T-helper 17 cell (primary cell): ENCODE results near the gene BPIFB2. TPM values are rescaled to one million over a fixed set of nuclear protein-coding genes. Genes with fewer than 3 reads are reported as not detected.
A peak's percentile ranks its signal among the peaks of the same experiment; 100 is the strongest.
"Not testable (repeated sequence)": the region's sequence is repeated elsewhere in the genome, so short reads cannot be mapped to it uniquely, and the experiment has no call there.

Experiments
- ATAC-seq: fragments of 150-1000 bp; cut with Tn5 transposase; 2 replicates; pipeline ENCODE4 v1.10.0; 2021; ENCODE audit warnings: mild to moderate bottlenecking, moderate library complexity
- DNase-seq, 3 donors: peaks; one replicate each; pipeline versions ENCODE4 v3.0.0 to v3.0.0-alpha.2; 2020 to 2021
- H3K9me3 ChIP-seq: one replicate; pipeline ENCODE4 v1.7.0; 2013; ENCODE audit warnings: low read length, mild to moderate bottlenecking; ENCODE audit not compliant: control insufficient read depth, poor library complexity, severe bottlenecking
- H3K27ac Mint-ChIP-seq: one replicate; pipeline ENCODE4 v1.8.0; 2022; ENCODE audit warnings: mild to moderate bottlenecking, moderate library complexity, mixed read lengths
- H3K27me3 Mint-ChIP-seq: one replicate; pipeline ENCODE4 v1.8.0; 2022; ENCODE audit warnings: mixed read lengths
- H3K36me3 Mint-ChIP-seq: one replicate; pipeline ENCODE4 v1.8.0; 2022; ENCODE audit warnings: low read depth, mixed read lengths
- H3K4me1 Mint-ChIP-seq: one replicate; pipeline ENCODE4 v1.8.0; 2022; ENCODE audit warnings: mild to moderate bottlenecking, mixed read lengths
- H3K4me3 Mint-ChIP-seq: one replicate; pipeline ENCODE4 v1.8.0; 2022; ENCODE audit warnings: mild to moderate bottlenecking, moderate library complexity, mixed read lengths
- total RNA-seq, 4 donors: library from RNA in 2 of 4; stranded (reverse) in 2 of 4; gene quantifications; one replicate each; pipeline ENCODE4 v1.2.3 and lab custom pipeline; 2022 to 2026

Gene BPIFB2
- total RNA-seq, 2 donors from 2014 or later, result not detected

GRCh38 chr20:32966881-32967781 is 40.4 kb upstream of the BPIFB2 start:
- H3K9me3 ChIP-seq, result no peaks in the 10 kb centered on the region
- peaks cover 55% of the 10 kb centered on the region for H3K4me1 Mint-ChIP-seq
- no peaks in the 10 kb centered on the region for H3K27me3 Mint-ChIP-seq
- H3K27ac Mint-ChIP-seq, result no peak overlapping the region
- no peaks in the 10 kb centered on the region for H3K36me3 Mint-ChIP-seq
- peak overlapping the region; percentile 72 for H3K4me3 Mint-ChIP-seq
- ATAC-seq (peak; percentile 65), DNase-seq (peak in 2 of 3 donors; percentile 55)

GRCh38 chr20:32967961-32968457 is 39.5 kb upstream of the BPIFB2 start:
- H3K27ac Mint-ChIP-seq, result no peak overlapping the region
- DNase-seq (peak; percentile 27 to 69 (median 56)), ATAC-seq (peak; percentile 53)
- H3K27me3 Mint-ChIP-seq, result no peaks in the 10 kb centered on the region
- H3K9me3 ChIP-seq, result no peaks in the 10 kb centered on the region
- H3K4me1 Mint-ChIP-seq, result peaks cover 49% of the 10 kb centered on the region
- H3K4me3 Mint-ChIP-seq, result peak overlapping the region; percentile 72
- no peaks in the 10 kb centered on the region for H3K36me3 Mint-ChIP-seq

- ATAC-seq, result no peak
- peak overlapping the region; percentile 72 for H3K4me3 Mint-ChIP-seq
- no peak for DNase-seq
- no peak overlapping the region for H3K27ac Mint-ChIP-seq
- H3K36me3 Mint-ChIP-seq, result no peaks in the 10 kb centered on the region
- no peaks in the 10 kb centered on the region for H3K9me3 ChIP-seq
- H3K27me3 Mint-ChIP-seq, result no peaks in the 10 kb centered on the region
- peaks cover 48% of the 10 kb centered on the region for H3K4me1 Mint-ChIP-seq
These were observed 38.8 kb upstream of the BPIFB2 start for GRCh38 chr20:32968478-32969241.

- Mint-ChIP-seq H3K27ac (no peak overlapping the region), H3K36me3 (no peaks in the 10 kb centered on the region), H3K4me3 (peak overlapping the region; percentile 72), H3K27me3 (no peaks in the 10 kb centered on the region), H3K4me1 (peaks cover 49% of the 10 kb centered on the region)
- ATAC-seq (no peak), DNase-seq (no peak)
- H3K9me3 ChIP-seq, result no peaks in the 10 kb centered on the region
These were observed 38.0 kb upstream of the BPIFB2 start for GRCh38 chr20:32969356-32970114.

GRCh38 chr20:32970115-32970972 is 37.2 kb upstream of the BPIFB2 start:
- H3K4me3 Mint-ChIP-seq, result peak overlapping the region; percentile 72
- H3K27me3 Mint-ChIP-seq, result no peaks in the 10 kb centered on the region
- H3K27ac Mint-ChIP-seq, result no peak overlapping the region
- ATAC-seq (no peak), DNase-seq (no peak)
- H3K36me3 Mint-ChIP-seq, result no peaks in the 10 kb centered on the region
- H3K4me1 Mint-ChIP-seq, result peaks cover 48% of the 10 kb centered on the region
- H3K9me3 ChIP-seq, result no peaks in the 10 kb centered on the region

- ATAC-seq (no peak), DNase-seq (no peak)
- Mint-ChIP-seq H3K27me3 (no peaks in the 10 kb centered on the region), H3K4me3 (peak overlapping the region; percentile 72), H3K36me3 (no peaks in the 10 kb centered on the region), H3K27ac (no peak overlapping the region), H3K4me1 (peaks cover 50% of the 10 kb centered on the region)
- H3K9me3 ChIP-seq, result no peaks in the 10 kb centered on the region
These were observed 36.6 kb upstream of the BPIFB2 start for GRCh38 chr20:32970973-32971300.

GRCh38 chr20:32971703-32972161 is 35.8 kb upstream of the BPIFB2 start:
- Mint-ChIP-seq H3K36me3 (no peaks in the 10 kb centered on the region), H3K27ac (no peak overlapping the region), H3K4me3 (no peak overlapping the region), H3K4me1 (peaks cover 47% of the 10 kb centered on the region), H3K27me3 (no peaks in the 10 kb centered on the region)
- H3K9me3 ChIP-seq, result no peaks in the 10 kb centered on the region
- ATAC-seq (peak; percentile 19), DNase-seq (no peak)

GRCh38 chr20:32972181-32973076 is 35.1 kb upstream of the BPIFB2 start:
- Mint-ChIP-seq H3K4me1 (peaks cover 42% of the 10 kb centered on the region), H3K36me3 (no peaks in the 10 kb centered on the region), H3K27ac (no peak overlapping the region), H3K4me3 (no peak overlapping the region), H3K27me3 (no peaks in the 10 kb centered on the region)
- H3K9me3 ChIP-seq, result no peaks in the 10 kb centered on the region
- ATAC-seq (peak; percentile 82), DNase-seq (peak; percentile 63 to 77 (median 73))

GRCh38 chr20:32973077-32973717 is 34.3 kb upstream of the BPIFB2 start:
- H3K27ac Mint-ChIP-seq, result no peak overlapping the region
- DNase-seq, result no peak
- no peaks in the 10 kb centered on the region for H3K9me3 ChIP-seq
- peaks cover 34% of the 10 kb centered on the region for H3K4me1 Mint-ChIP-seq
- H3K36me3 Mint-ChIP-seq, result no peaks in the 10 kb centered on the region
- no peaks in the 10 kb centered on the region for H3K27me3 Mint-ChIP-seq
- ATAC-seq, result no peak
- no peak overlapping the region for H3K4me3 Mint-ChIP-seq

GRCh38 chr20:32974204-32975064 is 33.1 kb upstream of the BPIFB2 start:
- not testable (repeated sequence) for H3K27ac Mint-ChIP-seq, H3K27me3 Mint-ChIP-seq, ATAC-seq, H3K36me3 Mint-ChIP-seq, DNase-seq, H3K9me3 ChIP-seq
- H3K4me1 Mint-ChIP-seq, result peaks cover 27% of the 10 kb centered on the region
- H3K4me3 Mint-ChIP-seq, result peak overlapping the region; percentile 13
